Stimulated activated CD4-positive, alpha-beta T cell treated with anti-CD3 and anti-CD28 coated beads, TNF-alpha, amount 100 ng/mL, for 48 hours (primary cell): Measurements from ENCODE around the gene MSI1.
"Not testable (repeated sequence)": the region's sequence is repeated elsewhere in the genome, so short reads cannot be mapped to it uniquely, and the experiment has no call there.

Source experiments
- DNase-seq, 3 donors: peaks; one replicate each; pipeline ENCODE4 v3.0.0-alpha.2; 2020; ENCODE audit warnings: low read depth in 3 of 3

Gene MSI1

DNA sequence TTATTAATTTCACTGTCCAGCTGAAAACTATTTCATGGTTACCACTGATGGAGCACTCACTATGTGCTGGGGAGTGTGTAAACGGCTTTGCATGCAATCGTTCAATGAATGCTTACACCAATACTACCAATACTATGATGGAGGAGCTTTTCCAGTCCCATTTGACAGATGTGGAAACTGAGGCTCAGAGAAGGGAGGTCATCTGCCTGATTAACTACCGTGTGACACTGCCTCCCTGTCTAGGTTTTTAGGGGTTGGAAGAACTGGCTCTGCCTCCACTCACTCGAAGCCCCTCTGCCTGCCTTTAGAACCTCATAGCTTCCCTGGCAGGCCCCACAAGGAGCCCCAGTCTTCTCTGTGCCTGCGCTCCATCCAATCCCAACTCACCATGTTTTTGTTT is 11.9 kb downstream of the MSI1 start:
- no peak for DNase-seq

- peak; percentile 67 to 73 (median 67) for DNase-seq
These were observed 12.4 kb downstream of the MSI1 start for GRCh38 chr12:120356567-120357030.

DNA sequence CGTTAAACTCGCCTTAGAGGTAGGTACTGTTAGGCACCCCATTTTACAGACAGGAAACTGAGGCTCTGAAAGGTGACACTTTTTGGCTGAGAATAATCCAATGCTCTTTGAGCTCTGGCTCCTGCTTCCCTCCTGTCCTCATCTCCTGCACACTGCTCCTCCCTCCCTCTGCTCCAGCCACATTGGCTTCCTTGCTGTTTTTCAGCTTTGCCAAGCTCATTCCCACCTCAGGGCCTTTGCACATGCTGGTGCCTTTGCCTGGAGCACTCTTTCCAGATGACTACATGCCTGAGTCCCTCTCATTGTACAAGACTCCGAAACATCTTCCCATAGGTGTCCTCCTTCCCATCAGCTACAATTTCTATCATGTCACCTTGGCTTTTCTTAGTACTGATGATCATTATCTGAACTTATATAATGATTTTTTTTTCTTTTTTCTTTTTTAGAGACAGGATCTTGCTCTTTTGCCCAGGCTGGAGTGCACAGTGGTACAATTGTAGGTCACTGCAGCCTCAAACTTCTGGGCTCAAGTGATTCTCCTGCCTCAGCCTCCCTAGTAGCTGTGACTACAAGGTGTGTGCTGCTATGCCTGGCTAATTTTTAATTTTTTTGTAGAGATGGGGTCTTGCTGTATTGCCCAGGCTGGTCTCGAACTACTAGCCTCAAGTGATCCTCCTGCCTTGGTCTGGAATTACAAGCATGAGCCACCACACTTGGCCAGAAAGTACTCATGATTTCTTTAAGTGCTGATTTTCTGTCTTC is 15.2 kb downstream of the MSI1 start:
- no peak for DNase-seq

DNA sequence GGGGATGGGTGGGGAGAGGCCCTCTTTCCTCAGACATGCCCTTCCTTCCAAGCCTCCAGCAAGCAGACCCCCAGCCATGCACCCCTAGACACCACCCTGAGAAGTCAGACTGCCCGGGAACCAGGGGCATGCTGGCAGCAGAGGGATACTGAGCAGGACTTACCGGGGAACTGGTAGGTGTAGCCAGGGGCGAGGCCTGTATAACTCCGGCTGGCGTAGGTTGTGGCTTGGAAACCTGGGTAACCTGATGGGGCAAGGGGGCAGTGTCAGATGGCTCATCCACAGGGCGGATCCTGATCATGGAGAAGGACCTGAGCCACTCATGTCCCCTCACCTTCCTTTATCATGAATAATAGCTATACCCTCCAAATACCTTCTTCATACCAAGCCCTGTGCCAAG is 15.8 kb downstream of the MSI1 start:
- DNase-seq, result no peak

DNA sequence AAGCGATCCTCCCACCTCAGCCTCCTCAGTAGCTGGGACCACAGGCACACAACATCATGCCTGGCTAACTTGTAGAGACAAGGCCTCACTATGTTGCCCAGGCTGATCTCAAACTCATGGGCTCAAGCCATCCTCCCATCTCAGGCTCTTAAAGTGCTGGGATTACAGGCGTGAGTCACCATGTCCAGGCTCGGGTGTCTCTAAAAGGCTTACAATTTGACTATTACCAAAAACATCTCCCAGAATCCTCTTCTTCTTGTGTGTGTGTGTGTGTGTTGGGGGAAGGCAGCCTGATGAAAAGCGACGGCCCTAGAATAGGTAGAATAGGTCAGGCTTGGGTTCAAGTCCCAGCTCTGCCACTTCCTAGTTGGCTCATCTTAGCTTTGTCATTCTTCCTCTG is 16.8 kb downstream of the MSI1 start:
- no peak for DNase-seq

- DNase-seq, result no peak
These were observed 18.2 kb downstream of the MSI1 start for GRCh38 chr12:120350576-120351350.

GRCh38 chr12:120347766-120348165 is 21.2 kb downstream of the MSI1 start:
- DNase-seq, result no peak

DNA sequence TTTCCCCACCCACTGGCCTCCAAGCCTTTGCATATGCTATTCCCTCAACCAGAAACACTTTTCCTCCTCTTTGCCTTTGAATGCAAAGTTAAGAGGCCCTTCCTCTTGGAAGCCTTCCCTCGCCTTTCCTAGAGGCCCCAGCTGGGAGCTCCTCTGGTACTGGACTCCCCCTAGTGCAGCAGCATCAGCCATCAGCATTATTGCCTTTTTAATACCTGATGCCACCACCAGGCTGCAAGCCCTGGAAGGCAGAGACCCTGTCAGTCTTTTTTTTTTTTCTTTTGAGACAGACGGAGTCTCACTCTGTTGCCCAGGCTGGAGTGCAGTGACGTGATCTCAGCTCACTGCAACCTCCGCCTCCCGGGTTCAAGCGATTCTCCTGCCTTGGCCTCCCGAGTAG is 22.3 kb downstream of the MSI1 start:
- no peak for DNase-seq

GRCh38 chr12:120346031-120346430 is 22.9 kb downstream of the MSI1 start:
- DNase-seq, result no peak

DNA sequence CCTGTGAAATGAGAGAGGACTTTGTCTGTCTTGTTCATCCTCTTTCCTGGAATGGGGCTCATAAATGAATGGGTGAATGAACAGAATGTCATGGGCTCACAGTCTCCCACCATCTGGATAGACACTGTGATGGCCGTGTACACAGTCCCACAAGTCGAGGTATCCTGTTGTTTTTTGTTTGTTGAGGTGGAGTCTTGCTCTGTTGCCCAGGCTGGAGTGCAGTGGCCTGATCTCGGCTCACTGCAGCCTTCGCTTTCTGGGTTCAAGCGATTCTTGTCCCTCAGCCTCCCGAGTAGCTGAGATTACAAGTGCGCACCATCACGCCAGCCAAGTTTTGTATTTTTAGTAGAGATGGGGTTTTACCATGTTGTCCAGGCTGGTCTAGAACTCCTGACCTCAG is 25.3 kb downstream of the MSI1 start:
- DNase-seq, result no peak

GRCh38 chr12:120343039-120343537 is 25.9 kb downstream of the MSI1 start:
- no peak for DNase-seq

GRCh38 chr12:120342175-120343038 is 26.6 kb downstream of the MSI1 start:
- no peak for DNase-seq

- no peak for DNase-seq
These were observed 29.7 kb downstream of the MSI1 start for GRCh38 chr12:120339256-120339655.

- no peak for DNase-seq
These were observed 31.2 kb downstream of the MSI1 start for GRCh38 chr12:120337730-120338129.

DNA sequence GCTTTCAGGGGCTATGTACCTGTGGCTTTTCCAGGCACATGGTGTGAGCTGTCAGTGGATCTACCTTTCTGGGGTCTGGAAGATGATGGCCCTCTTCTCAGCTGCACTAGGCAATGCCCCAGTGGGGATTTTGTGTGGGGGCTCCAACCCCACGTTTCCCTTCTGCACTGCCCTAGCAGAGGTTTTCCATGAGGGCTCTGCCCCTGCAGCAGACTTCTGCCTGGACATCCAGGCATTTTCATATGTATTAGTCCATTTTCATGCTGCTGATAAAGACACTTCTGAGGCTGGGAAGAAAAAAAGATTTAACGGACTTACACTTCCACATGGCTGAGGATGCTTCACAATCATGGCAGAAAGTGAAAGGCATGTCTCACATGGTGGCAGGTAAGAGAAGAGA is 32.6 kb downstream of the MSI1 start:
- not testable (repeated sequence) for DNase-seq

- DNase-seq, result not testable (repeated sequence)
These were observed 33.5 kb downstream of the MSI1 start for GRCh38 chr12:120335447-120335846.

DNA sequence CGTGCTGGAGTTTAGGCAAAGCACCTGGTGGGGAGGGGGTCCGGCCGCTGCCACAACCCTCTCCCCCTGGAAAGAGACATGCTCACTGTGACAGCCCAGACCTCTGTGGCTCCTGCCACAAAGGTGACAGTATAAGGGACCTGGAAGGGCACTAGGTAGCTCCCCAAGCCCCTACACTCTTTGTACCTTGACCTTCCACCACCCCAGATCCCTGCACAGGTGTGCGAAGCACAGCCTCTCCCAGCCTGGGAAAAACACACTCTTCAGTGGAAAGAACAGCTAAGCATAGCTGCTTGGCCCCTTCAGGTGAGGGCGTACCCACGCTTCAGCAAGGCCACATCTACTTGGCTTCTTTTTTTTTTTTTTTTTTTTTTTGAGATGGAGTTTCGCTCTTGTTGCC is 36.4 kb downstream of the MSI1 start:
- no peak for DNase-seq

GRCh38 chr12:120332041-120332440 is 36.9 kb downstream of the MSI1 start:
- no peak for DNase-seq

DNA sequence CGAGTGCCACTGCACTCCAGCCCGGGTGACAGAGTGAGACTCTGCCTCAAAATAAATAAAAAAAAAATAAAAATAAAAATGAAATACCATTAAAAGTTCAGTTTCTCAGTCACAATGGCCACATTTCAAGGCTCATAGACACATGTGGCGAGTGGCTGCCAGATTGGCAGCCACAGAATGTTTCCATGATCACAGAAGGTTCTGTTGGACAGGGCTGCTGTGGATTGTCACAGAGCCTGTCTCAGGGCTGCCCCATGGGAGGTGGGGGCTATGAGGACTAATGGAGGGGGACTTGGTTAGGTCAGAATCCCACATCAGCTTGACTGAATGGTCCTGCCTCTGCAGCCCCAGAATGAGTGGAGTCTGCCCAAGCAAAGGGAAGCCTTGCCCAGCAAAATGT is 37.6 kb downstream of the MSI1 start:
- no peak for DNase-seq

- DNase-seq, result no peak
These were observed 40.7 kb downstream of the MSI1 start for GRCh38 chr12:120328228-120328627.

GRCh38 chr12:120327593-120327992 is 41.4 kb downstream of the MSI1 start, which contains the start of gene PLA2G1B:
PLA2G1B (minus strand) TSS chr12:120327779; CDS start chr12:120327753, 26 bp downstream.
- DNase-seq, result no peak
